Neural cell (in vitro differentiated cells): ENCODE data around the gene SMC5. TPM values are rescaled to one million over a fixed set of nuclear protein-coding genes. Genes with fewer than 3 reads are reported as not detected.

ENCODE experiments used
- H2AFZ ChIP-seq: fragments of 200-600, 300-800 bp; sonication (generic), shearing (Covaris generic); 2 replicates; pipeline ENCODE4 v1.6.0; 2014; ENCODE audit warnings: low read depth, mild to moderate bottlenecking, antibody characterized with exemption, low read length, moderate library complexity
- H3F3A ChIP-seq: fragments of 200-600 bp; shearing (Covaris generic); 2 replicates; pipeline ENCODE4 v1.6.1; 2016; ENCODE audit warnings: mild to moderate bottlenecking, moderate library complexity, mixed read lengths, antibody characterized with exemption, low read length; ENCODE audit not compliant: insufficient read depth, poor library complexity, severe bottlenecking
- H3K27ac ChIP-seq: fragments of 200-600, 300-800 bp; sonication (generic), shearing (Covaris generic); 2 replicates; pipeline ENCODE4 v1.5.1; 2014; ENCODE audit warnings: mild to moderate bottlenecking, low read length, moderate library complexity
- H3K27me3 ChIP-seq: fragments of 300-800, 200-600 bp; sonication (generic), shearing (Covaris generic); 2 replicates; pipeline ENCODE4 v1.6.0; 2014; ENCODE audit warnings: mild to moderate bottlenecking, low read depth, low read length, moderate library complexity; ENCODE audit not compliant: insufficient read depth
- H3K36me3 ChIP-seq: fragments of 300-800, 200-600 bp; sonication (generic), shearing (Covaris generic); 2 replicates; pipeline ENCODE4 v1.5.1; 2014; ENCODE audit warnings: mild to moderate bottlenecking, antibody characterized with exemption, low read length, moderate library complexity; ENCODE audit not compliant: insufficient read depth
- H3K4me2 ChIP-seq: fragments of 300-800, 200-600 bp; sonication (generic), shearing (Covaris generic); 2 replicates; pipeline ENCODE4 v1.6.0; 2014; ENCODE audit warnings: mild to moderate bottlenecking, low read length
- H3K4me3 ChIP-seq: fragments of 300-800, 200-600 bp; sonication (generic), shearing (Covaris generic); 2 replicates; pipeline ENCODE4 v1.5.1; 2014; ENCODE audit warnings: mild to moderate bottlenecking, low read length, moderate library complexity
- H3K79me2 ChIP-seq: fragments of 200-600 bp; shearing (Covaris generic); replicated peaks from 2 replicates; pipeline ENCODE4 v1.6.0; 2014; ENCODE audit warnings: mild to moderate bottlenecking, low read length, moderate library complexity; ENCODE audit not compliant: insufficient read depth
- H3K9ac ChIP-seq: fragments of 300-800, 200-600 bp; sonication (generic), shearing (Covaris generic); 2 replicates; pipeline ENCODE4 v1.6.1; 2016; ENCODE audit warnings: mild to moderate bottlenecking, low read length, mixed read lengths
- H3K9me2 ChIP-seq: fragments of 200-600 bp; shearing (Covaris generic); 2 replicates; pipeline ENCODE4 v1.6.1; 2016; ENCODE audit warnings: mild to moderate bottlenecking, low read length, mixed read lengths; ENCODE audit not compliant: insufficient read depth
- H3K9me3 ChIP-seq: fragments of 200-600, 300-800 bp; sonication (generic), shearing (Covaris generic); 2 replicates; pipeline ENCODE4 v1.6.1; 2016; ENCODE audit warnings: mild to moderate bottlenecking, mixed run types, low read length, moderate library complexity, mixed read lengths
- H4K20me1 ChIP-seq: fragments of 200-600 bp; shearing (Covaris generic); 2 replicates; pipeline ENCODE4 v1.6.1; 2016; ENCODE audit warnings: mild to moderate bottlenecking, mixed run types; ENCODE audit not compliant: insufficient read depth
- EP300 ChIP-seq: fragments of 450-650 bp; conservative IDR thresholded peaks from 2 replicates; pipeline ENCODE4 v1.6.1; 2014; ENCODE audit warnings: antibody characterized with exemption, mild to moderate bottlenecking, moderate library complexity; ENCODE audit not compliant: poor library complexity, severe bottlenecking
- EZH2 ChIP-seq: fragments of 200-600, 300-800 bp; shearing (Covaris generic), sonication (generic); IDR thresholded peaks from 2 replicates; pipeline ENCODE4 v1.6.1; 2014; ENCODE audit warnings: antibody characterized with exemption, low read length, borderline replicate concordance, mild to moderate bottlenecking; ENCODE audit not compliant: insufficient read depth, poor library complexity, severe bottlenecking
- MXI1 ChIP-seq: fragments of 450-650 bp; conservative IDR thresholded peaks from 2 replicates; pipeline ENCODE4 v1.6.1; 2014; ENCODE audit warnings: antibody characterized with exemption, mild to moderate bottlenecking; ENCODE audit not compliant: poor library complexity, severe bottlenecking
- POLR2AphosphoS5 ChIP-seq: IDR thresholded peaks from 2 replicates; pipeline ENCODE4 v1.6.1; 2012
- RAD21 ChIP-seq: fragments of 450-650 bp; conservative IDR thresholded peaks from 2 replicates; pipeline ENCODE4 v1.6.1; 2014; ENCODE audit warnings: antibody characterized with exemption, mild to moderate bottlenecking, moderate library complexity
- SMC3 ChIP-seq: fragments of 450-650 bp; conservative IDR thresholded peaks from 2 replicates; pipeline ENCODE4 v1.6.1; 2014; ENCODE audit warnings: antibody characterized with exemption, mild to moderate bottlenecking, moderate library complexity; ENCODE audit not compliant: poor library complexity
- TAF1 ChIP-seq: IDR thresholded peaks from 2 replicates; pipeline ENCODE4 v1.6.1; 2012; ENCODE audit warnings: low read depth
- polyA plus RNA-seq: library from polyadenylated mRNA; depleted of rRNA; stranded (reverse); fragments of >200 nt; gene quantifications from 2 replicates; pipeline ENCODE4 v1.2.3, GENCODE V29; 2014
- TF ChIP-seq, protein P1 (sequence below): IDR thresholded peaks from 2 replicates; pipeline ENCODE4 v1.6.1; 2012; ENCODE audit warnings: borderline replicate concordance
- TF ChIP-seq, protein P2 (sequence below): fragments of 450-650 bp; IDR thresholded peaks from 2 replicates; pipeline ENCODE4 v1.5.1; 2014; ENCODE audit warnings: antibody characterized with exemption, mild to moderate bottlenecking, moderate library complexity; ENCODE audit not compliant: poor library complexity, severe bottlenecking

The SMC5 gene
- polyA plus RNA-seq, 1 donor from 2014 or later, result 37.2 TPM

GRCh38 chr9:70304810-70305209, 46.0 kb downstream of the SMC5 start:
- Histone ChIP-seq H3F3A (no peaks in the 10 kb centered on the region), H3K27me3 (no peaks in the 10 kb centered on the region), H3K9ac (no peak overlapping the region), H3K9me2 (no peaks in the 10 kb centered on the region), H2AFZ (no peak overlapping the region), H3K4me2 (no peak overlapping the region), H3K79me2 (no peaks in the 10 kb centered on the region), H3K36me3 (no peaks in the 10 kb centered on the region), H3K9me3 (no peaks in the 10 kb centered on the region), H3K27ac (no peak overlapping the region), H4K20me1 (no peaks in the 10 kb centered on the region), H3K4me3 (no peak overlapping the region)
- TF ChIP-seq MXI1, result no peak
- no peak for TF ChIP-seq SMC3

- no peaks in the 10 kb centered on the region for H3F3A ChIP-seq
- peaks cover 15% of the 10 kb centered on the region for H3K36me3 ChIP-seq
- H4K20me1 ChIP-seq, result no peaks in the 10 kb centered on the region
- no peak overlapping the region for H3K27ac ChIP-seq
- TF ChIP-seq, protein P1, sequence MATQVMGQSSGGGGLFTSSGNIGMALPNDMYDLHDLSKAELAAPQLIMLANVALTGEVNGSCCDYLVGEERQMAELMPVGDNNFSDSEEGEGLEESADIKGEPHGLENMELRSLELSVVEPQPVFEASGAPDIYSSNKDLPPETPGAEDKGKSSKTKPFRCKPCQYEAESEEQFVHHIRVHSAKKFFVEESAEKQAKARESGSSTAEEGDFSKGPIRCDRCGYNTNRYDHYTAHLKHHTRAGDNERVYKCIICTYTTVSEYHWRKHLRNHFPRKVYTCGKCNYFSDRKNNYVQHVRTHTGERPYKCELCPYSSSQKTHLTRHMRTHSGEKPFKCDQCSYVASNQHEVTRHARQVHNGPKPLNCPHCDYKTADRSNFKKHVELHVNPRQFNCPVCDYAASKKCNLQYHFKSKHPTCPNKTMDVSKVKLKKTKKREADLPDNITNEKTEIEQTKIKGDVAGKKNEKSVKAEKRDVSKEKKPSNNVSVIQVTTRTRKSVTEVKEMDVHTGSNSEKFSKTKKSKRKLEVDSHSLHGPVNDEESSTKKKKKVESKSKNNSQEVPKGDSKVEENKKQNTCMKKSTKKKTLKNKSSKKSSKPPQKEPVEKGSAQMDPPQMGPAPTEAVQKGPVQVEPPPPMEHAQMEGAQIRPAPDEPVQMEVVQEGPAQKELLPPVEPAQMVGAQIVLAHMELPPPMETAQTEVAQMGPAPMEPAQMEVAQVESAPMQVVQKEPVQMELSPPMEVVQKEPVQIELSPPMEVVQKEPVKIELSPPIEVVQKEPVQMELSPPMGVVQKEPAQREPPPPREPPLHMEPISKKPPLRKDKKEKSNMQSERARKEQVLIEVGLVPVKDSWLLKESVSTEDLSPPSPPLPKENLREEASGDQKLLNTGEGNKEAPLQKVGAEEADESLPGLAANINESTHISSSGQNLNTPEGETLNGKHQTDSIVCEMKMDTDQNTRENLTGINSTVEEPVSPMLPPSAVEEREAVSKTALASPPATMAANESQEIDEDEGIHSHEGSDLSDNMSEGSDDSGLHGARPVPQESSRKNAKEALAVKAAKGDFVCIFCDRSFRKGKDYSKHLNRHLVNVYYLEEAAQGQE, result no peak
- TF ChIP-seq SMC3 (no peak), EP300 (no peak), MXI1 (no peak), POLR2AphosphoS5 (no peak), RAD21 (no peak)
- TF ChIP-seq, protein P2, sequence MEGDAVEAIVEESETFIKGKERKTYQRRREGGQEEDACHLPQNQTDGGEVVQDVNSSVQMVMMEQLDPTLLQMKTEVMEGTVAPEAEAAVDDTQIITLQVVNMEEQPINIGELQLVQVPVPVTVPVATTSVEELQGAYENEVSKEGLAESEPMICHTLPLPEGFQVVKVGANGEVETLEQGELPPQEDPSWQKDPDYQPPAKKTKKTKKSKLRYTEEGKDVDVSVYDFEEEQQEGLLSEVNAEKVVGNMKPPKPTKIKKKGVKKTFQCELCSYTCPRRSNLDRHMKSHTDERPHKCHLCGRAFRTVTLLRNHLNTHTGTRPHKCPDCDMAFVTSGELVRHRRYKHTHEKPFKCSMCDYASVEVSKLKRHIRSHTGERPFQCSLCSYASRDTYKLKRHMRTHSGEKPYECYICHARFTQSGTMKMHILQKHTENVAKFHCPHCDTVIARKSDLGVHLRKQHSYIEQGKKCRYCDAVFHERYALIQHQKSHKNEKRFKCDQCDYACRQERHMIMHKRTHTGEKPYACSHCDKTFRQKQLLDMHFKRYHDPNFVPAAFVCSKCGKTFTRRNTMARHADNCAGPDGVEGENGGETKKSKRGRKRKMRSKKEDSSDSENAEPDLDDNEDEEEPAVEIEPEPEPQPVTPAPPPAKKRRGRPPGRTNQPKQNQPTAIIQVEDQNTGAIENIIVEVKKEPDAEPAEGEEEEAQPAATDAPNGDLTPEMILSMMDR, result no peak
- H2AFZ ChIP-seq, result no peak overlapping the region
- H3K79me2 ChIP-seq, result no peaks in the 10 kb centered on the region
- H3K4me2 ChIP-seq, result no peak overlapping the region
- H3K9me3 ChIP-seq, result no peaks in the 10 kb centered on the region
- H3K9ac ChIP-seq, result no peak overlapping the region
- no peaks in the 10 kb centered on the region for H3K9me2 ChIP-seq
- no peaks in the 10 kb centered on the region for H3K27me3 ChIP-seq
- no peak overlapping the region for H3K4me3 ChIP-seq
These were observed 56.6 kb downstream of the SMC5 start for GRCh38 chr9:70315389-70315788.

DNA sequence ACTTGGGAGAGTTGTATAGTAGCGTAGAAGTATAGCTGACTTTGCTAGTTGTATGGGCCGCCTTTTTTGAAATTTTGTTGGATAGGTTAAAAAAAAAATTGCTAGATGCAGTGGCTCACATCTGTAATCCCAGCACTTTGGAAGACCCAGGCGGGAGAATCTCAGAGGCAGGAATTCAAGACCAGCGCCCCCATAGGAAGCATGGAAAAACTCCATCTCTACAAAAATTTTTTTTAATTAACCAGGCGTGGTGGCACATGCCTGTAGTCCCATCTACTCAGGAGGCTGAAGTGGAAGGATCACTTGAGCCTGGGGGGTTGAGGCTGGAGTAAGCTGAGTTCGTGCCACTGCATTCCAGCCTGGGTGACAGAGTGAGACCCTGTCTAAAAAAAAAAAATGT, 59.2 kb downstream of the SMC5 start:
- Histone ChIP-seq H3K27me3 (no peaks in the 10 kb centered on the region), H4K20me1 (no peaks in the 10 kb centered on the region), H3K9me2 (no peaks in the 10 kb centered on the region), H3K4me2 (no peak overlapping the region), H3K9ac (no peak overlapping the region), H3K9me3 (no peaks in the 10 kb centered on the region), H3K79me2 (no peaks in the 10 kb centered on the region), H3F3A (no peaks in the 10 kb centered on the region), H3K36me3 (peaks cover 7% of the 10 kb centered on the region), H3K4me3 (no peak overlapping the region), H2AFZ (no peak overlapping the region), H3K27ac (no peak overlapping the region)
- TF ChIP-seq SMC3, result no peak
- TF ChIP-seq EP300, result no peak
- TF ChIP-seq, protein P2, result no peak
- no peak for TF ChIP-seq RAD21
- TF ChIP-seq, protein P1, result no peak
- no peak for TF ChIP-seq TAF1
- TF ChIP-seq EZH2, result no peak
- TF ChIP-seq POLR2AphosphoS5, result no peak
- no peak for TF ChIP-seq MXI1
